Epithelial cell of proximal tubule (primary cell): ENCODE results near the gene ZDHHC14. TPM values are rescaled to one million over a fixed set of nuclear protein-coding genes. Genes with fewer than 3 reads are reported as not detected.
"Not testable (repeated sequence)": the region's sequence is repeated elsewhere in the genome, so short reads cannot be mapped to it uniquely, and the experiment has no call there.

Experiments
- DNase-seq: peaks from one replicate; pipeline ENCODE4 v3.0.0-alpha.2; 2011; ENCODE audit warnings: low read depth
- H3K4me3 ChIP-seq: 2 replicates; pipeline ENCODE4 v1.5.1; 2011; ENCODE audit warnings: low read depth, mild to moderate bottlenecking, low read length
- CTCF ChIP-seq: conservative IDR thresholded peaks from 2 replicates; pipeline ENCODE4 v1.5.1; 2012; ENCODE audit warnings: low read depth, mild to moderate bottlenecking, low read length
- total RNA-seq: library from RNA; depleted of rRNA; stranded (reverse); fragments of >200 nt; gene quantifications from 2 replicates; pipeline ENCODE4 v1.2.3, GENCODE V29; 2015

ZDHHC14 gene
- total RNA-seq, 1 donor from 2014 or later = 21.4 TPM

GRCh38 chr6:157386023-157386422 lies 5.0 kb downstream of the ZDHHC14 start:
- no peak for DNase-seq
- no peak for TF ChIP-seq CTCF

GRCh38 chr6:157386454-157386853 lies 5.5 kb downstream of the ZDHHC14 start:
- DNase-seq = no peak
- TF ChIP-seq CTCF = no peak
- H3K4me3 ChIP-seq = no peak overlapping the region

More at GRCh38 chr6:157386023-157386422, 5.0 kb downstream of the ZDHHC14 start:
- H3K4me3 ChIP-seq = no peak overlapping the region

DNA sequence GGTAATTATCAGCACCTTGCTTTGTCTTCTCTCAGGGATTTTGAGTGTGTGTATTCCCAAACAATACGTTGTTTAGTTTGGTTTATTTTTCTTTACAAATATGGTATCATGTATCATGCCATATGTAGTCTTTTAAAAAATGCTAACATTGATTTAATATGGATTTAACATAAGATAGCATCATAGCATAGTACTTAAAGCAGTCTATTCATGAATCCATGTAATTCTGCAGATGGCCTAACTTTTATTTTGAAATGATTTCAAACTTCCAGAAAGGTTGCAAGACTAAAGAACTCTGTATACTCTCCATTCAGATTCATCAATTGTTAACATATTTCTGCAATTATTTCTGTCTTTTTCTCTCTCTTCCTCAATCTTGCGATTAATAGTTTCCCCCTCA lies 7.9 kb downstream of the ZDHHC14 start:
- H3K4me3 ChIP-seq = no peak overlapping the region
- no peak for DNase-seq
- TF ChIP-seq CTCF = no peak

DNA sequence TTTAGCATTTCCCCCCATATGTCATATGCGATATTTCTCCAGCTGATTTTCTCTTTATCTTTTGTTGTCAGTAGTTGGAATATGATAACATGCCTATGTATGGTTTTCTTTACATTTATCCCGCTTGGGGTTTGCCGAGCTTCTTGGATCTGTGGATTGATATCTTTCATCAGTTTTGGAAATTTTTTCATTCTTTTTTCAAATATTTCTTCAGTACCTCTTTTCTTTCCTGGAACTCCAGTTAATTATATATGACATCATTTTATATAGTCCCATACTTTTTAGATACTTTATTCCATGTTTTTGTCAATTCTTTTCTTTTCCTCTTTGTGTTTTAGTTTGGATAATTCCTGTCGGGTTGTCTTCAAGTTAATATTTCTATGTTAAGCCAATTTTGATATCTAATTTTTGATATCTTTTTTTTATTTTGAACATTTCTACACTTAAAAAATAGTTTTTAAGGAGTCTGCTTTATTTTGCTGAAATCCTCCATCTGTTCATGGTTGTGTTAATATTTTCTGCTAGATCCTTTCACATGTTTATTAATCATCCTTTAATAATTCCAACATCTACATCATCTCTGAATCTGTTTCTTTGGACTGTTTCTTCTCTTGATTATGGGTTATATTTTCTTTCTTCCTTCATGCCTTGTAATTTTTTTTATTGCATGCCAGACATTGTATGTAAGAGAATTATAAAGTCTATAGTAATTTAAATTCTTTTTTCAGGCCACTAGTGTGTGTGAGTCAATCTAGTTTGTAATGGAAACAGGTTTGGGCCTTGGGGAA lies 9.5 kb downstream of the ZDHHC14 start:
- DNase-seq = no peak
- no peak for TF ChIP-seq CTCF
- no peak overlapping the region for H3K4me3 ChIP-seq

DNA sequence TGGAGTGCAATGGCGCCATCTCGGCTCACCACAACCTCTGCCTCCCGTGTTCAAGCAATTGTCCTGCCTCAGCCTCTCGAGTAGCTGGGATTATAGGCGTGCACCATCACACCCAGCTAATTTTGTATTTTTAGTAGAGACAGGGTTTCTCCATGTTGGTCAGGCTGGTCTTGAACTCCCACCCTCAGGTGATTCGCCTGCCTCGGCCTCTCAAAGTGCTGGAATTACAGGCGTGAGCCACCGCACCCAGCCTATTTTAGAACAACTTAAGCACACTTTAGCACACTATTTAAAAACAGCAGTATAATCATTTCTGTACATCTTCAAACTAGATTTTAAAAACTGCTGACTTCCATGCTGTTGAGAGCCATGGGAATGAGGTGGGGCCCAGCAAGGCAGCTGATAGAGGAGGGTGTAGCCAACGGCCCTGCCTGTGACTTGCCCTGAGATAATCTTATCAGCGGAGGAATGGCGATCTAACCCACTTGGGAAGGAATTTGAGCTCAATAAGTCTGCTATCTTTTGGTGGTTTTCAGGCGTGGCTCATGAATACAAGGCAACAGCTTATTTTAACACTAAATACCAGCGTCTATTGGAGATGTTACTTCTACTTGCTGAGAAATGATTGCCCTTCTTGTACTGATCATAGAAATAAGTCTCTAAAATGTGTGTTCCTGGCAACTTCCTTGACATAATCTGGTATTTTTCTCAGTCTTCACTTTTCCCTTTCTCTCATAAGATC lies 12.1 kb downstream of the ZDHHC14 start:
- no peak for DNase-seq
- no peak overlapping the region for H3K4me3 ChIP-seq
- TF ChIP-seq CTCF = no peak

- no peak overlapping the region for H3K4me3 ChIP-seq
- TF ChIP-seq CTCF = no peak
- no peak for DNase-seq
These were observed 12.8 kb downstream of the ZDHHC14 start for GRCh38 chr6:157393669-157394327.

DNA sequence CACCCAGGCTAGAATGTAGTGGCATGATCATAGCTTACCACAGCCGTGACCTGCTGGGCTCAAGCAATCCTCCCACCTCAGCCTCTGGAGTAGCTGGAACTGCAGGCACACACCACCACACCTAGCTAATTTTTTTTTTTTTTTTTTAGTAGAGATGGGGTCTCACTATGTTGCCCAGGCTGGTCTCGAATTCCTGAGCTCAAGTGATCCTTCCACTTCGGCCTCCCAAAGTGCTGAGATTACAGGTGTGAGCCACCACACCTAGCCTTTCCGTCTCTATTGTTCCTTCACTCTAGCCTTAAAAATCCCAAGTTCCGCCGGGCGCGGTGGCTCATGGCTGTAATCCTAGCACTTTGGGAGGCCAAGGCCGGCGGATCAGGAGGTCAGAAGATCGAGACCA lies 14.2 kb downstream of the ZDHHC14 start:
- H3K4me3 ChIP-seq, DNase-seq: not testable (repeated sequence)
